Measurements from ENCODE around the gene NUDT16L1.

NUDT16L1 gene

GRCh38 chr16:4687946-4688673 is 5.3 kb upstream of the NUDT16L1 start:
- H4K20me1 ChIP-seq (ENCODE audit: insufficient read depth, low read length, poor library complexity, severe bottlenecking), result no peaks in the 10 kb centered on the region
- TF ChIP-seq CTCF (conservative IDR thresholded peaks at IDR 0.05; ENCODE audit: low read length) (no peak), EZH2phosphoT487 (IDR thresholded peaks at IDR 0.05; ENCODE audit: borderline replicate concordance) (no peak)
- H3K36me3 ChIP-seq (ENCODE audit: insufficient read depth, low read length), result no peaks in the 10 kb centered on the region
- no peaks in the 10 kb centered on the region for H3K79me2 ChIP-seq (ENCODE audit: insufficient read depth, low read length)
- H3F3A ChIP-seq (ENCODE audit: low read depth), result no peaks in the 10 kb centered on the region
- H3K27me3 ChIP-seq (ENCODE audit: insufficient read depth, low read length, poor library complexity, severe bottlenecking), result no peaks in the 10 kb centered on the region
- H3K4me1 ChIP-seq (ENCODE audit: insufficient read depth, low read length, poor library complexity, severe bottlenecking), result no peaks in the 10 kb centered on the region
- H3K4me2 ChIP-seq (ENCODE audit: low read depth, low read length, poor library complexity, severe bottlenecking), result no peak overlapping the region
- no peaks in the 10 kb centered on the region for H3K9me2 ChIP-seq (replicated peaks; ENCODE audit: low read depth, low read length)
- H2AFZ ChIP-seq (ENCODE audit: low read length), result no peak overlapping the region
- H3K9me3 ChIP-seq (ENCODE audit: insufficient read depth, low read depth, low read length), result no peaks in the 10 kb centered on the region
- no peak overlapping the region for H3K9ac ChIP-seq (ENCODE audit: low read depth, low read length, poor library complexity, severe bottlenecking)
- H3K4me3 ChIP-seq (ENCODE audit: low read length, poor library complexity, severe bottlenecking), result no peak overlapping the region

- H3K27me3 ChIP-seq (ENCODE audit: insufficient read depth, low read length, poor library complexity, severe bottlenecking), result no peaks in the 10 kb centered on the region
- H3K4me3 ChIP-seq (ENCODE audit: low read length, poor library complexity, severe bottlenecking), result no peak overlapping the region
- H3F3A ChIP-seq (ENCODE audit: low read depth), result no peaks in the 10 kb centered on the region
- H3K9me2 ChIP-seq (replicated peaks; ENCODE audit: low read depth, low read length), result no peaks in the 10 kb centered on the region
- H3K4me1 ChIP-seq (ENCODE audit: insufficient read depth, low read length, poor library complexity, severe bottlenecking), result no peaks in the 10 kb centered on the region
- no peaks in the 10 kb centered on the region for H3K79me2 ChIP-seq (ENCODE audit: insufficient read depth, low read length)
- no peaks in the 10 kb centered on the region for H4K20me1 ChIP-seq (ENCODE audit: insufficient read depth, low read length, poor library complexity, severe bottlenecking)
- H3K9ac ChIP-seq (ENCODE audit: low read depth, low read length, poor library complexity, severe bottlenecking), result no peak overlapping the region
- no peak overlapping the region for H3K4me2 ChIP-seq (ENCODE audit: low read depth, low read length, poor library complexity, severe bottlenecking)
- no peak overlapping the region for H2AFZ ChIP-seq (ENCODE audit: low read length)
- no peaks in the 10 kb centered on the region for H3K36me3 ChIP-seq (ENCODE audit: insufficient read depth, low read length)
- H3K9me3 ChIP-seq (ENCODE audit: insufficient read depth, low read depth, low read length), result no peaks in the 10 kb centered on the region
- TF ChIP-seq CTCF (conservative IDR thresholded peaks at IDR 0.05; ENCODE audit: low read length), result no peak
- no peak for TF ChIP-seq EZH2phosphoT487 (IDR thresholded peaks at IDR 0.05; ENCODE audit: borderline replicate concordance)
These were observed 4.7 kb upstream of the NUDT16L1 start for GRCh38 chr16:4688674-4689045.

- no peak for TF ChIP-seq CTCF (conservative IDR thresholded peaks at IDR 0.05; ENCODE audit: low read length)
- TF ChIP-seq EZH2phosphoT487 (IDR thresholded peaks at IDR 0.05; ENCODE audit: borderline replicate concordance), result no peak
- H3K4me3 ChIP-seq (ENCODE audit: low read length, poor library complexity, severe bottlenecking), result no peak overlapping the region
- H3K9me3 ChIP-seq (ENCODE audit: insufficient read depth, low read depth, low read length), result no peaks in the 10 kb centered on the region
- no peak overlapping the region for H3K4me2 ChIP-seq (ENCODE audit: low read depth, low read length, poor library complexity, severe bottlenecking)
- H3K36me3 ChIP-seq (ENCODE audit: insufficient read depth, low read length), result no peaks in the 10 kb centered on the region
- no peak overlapping the region for H2AFZ ChIP-seq (ENCODE audit: low read length)
- H3K79me2 ChIP-seq (ENCODE audit: insufficient read depth, low read length), result no peaks in the 10 kb centered on the region
- H3K4me1 ChIP-seq (ENCODE audit: insufficient read depth, low read length, poor library complexity, severe bottlenecking), result no peaks in the 10 kb centered on the region
- no peaks in the 10 kb centered on the region for H3K9me2 ChIP-seq (replicated peaks; ENCODE audit: low read depth, low read length)
- no peaks in the 10 kb centered on the region for H3F3A ChIP-seq (ENCODE audit: low read depth)
- H4K20me1 ChIP-seq (ENCODE audit: insufficient read depth, low read length, poor library complexity, severe bottlenecking), result no peaks in the 10 kb centered on the region
- H3K9ac ChIP-seq (ENCODE audit: low read depth, low read length, poor library complexity, severe bottlenecking), result no peak overlapping the region
- no peaks in the 10 kb centered on the region for H3K27me3 ChIP-seq (ENCODE audit: insufficient read depth, low read length, poor library complexity, severe bottlenecking)
These were observed 4.2 kb upstream of the NUDT16L1 start for GRCh38 chr16:4689091-4689671.
